GM12891 (cell line): ENCODE results near the gene CST7.

Source experiments
- PAX5 ChIP-seq: IDR thresholded peaks from 2 replicates; pipeline ENCODE4 v1.6.1; 2011; ENCODE audit warnings: low read length, moderate library complexity, mild to moderate bottlenecking; ENCODE audit not compliant: insufficient read depth, severe bottlenecking
- POLR2A ChIP-seq: IDR thresholded peaks from 2 replicates; pipeline ENCODE4 v1.6.1; 2011; ENCODE audit warnings: low read depth, low read length, control low read depth
- POLR2AphosphoS5 ChIP-seq: IDR thresholded peaks from 2 replicates; pipeline ENCODE4 v1.6.1; 2011; ENCODE audit warnings: low read depth, low read length, control low read depth
- SPI1 ChIP-seq: IDR thresholded peaks from 2 replicates; pipeline ENCODE4 v1.6.1; 2011; ENCODE audit warnings: low read depth, low read length, control low read depth

DNA sequence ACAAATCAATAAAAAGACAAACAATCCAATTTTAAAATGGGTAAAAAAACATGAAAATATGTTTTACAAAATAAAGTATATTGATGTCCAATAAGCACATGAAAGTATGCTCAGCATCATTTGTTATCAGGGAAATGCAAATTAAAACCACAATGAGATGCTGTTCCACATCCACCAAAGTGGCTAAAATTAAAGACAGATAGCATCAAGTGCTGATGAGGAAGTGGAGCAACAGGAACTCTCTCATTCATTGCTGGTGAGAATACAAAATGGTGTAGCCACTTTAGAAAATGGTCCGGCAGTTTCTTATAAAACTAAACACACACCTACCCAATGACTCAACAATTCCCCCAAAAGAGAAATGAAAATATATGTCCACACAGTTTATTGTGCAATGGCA, 42.3 kb upstream of the CST7 start:
- no peak for TF ChIP-seq POLR2A
- no peak for TF ChIP-seq POLR2AphosphoS5
- TF ChIP-seq SPI1, result no peak
- no peak for TF ChIP-seq PAX5
